Left lung (tissue), 10 donors: ENCODE data around the gene NAV1. TPM values are rescaled to one million over a fixed set of nuclear protein-coding genes. Genes with fewer than 3 reads are reported as not detected.

ENCODE experiments used
- ATAC-seq: fragments of 200-7000 bp; cut with Tn5 transposase; one replicate; pipeline ENCODE4 v1.9.1; 2020; ENCODE audit warnings: moderate library complexity
- DNase-seq, 4 donors: peaks; one replicate each; pipeline ENCODE4 v3.0.0-alpha.2; 2013 to 2020
- H3K27ac ChIP-seq, 2 donors: fragments of 200-600 bp; sonication (generic) in 1 of 2; one replicate each; pipeline versions ENCODE4 v1.5.0 to v1.8.0; 2020 to 2021
- H3K27me3 ChIP-seq, 2 donors: fragments of 200-600 bp; sonication (generic) in 1 of 2; one replicate each; pipeline versions ENCODE4 v1.5.0 to v1.8.0; 2020 to 2021
- H3K36me3 ChIP-seq, 2 donors: fragments of 200-600 bp; sonication (generic) in 1 of 2; one replicate each; pipeline versions ENCODE4 v1.5.0 to v1.8.0; 2020 to 2021
- H3K4me1 ChIP-seq, 2 donors: fragments of 200-600 bp; one replicate each; pipeline ENCODE4 v1.8.0; 2021
- H3K4me3 ChIP-seq, 2 donors: fragments of 200-600 bp; sonication (generic) in 1 of 2; one replicate each; pipeline versions ENCODE4 v1.5.0 to v1.8.0; 2020 to 2021; ENCODE audit warnings: mild to moderate bottlenecking in 1 of 2
- H3K9me3 ChIP-seq, 2 donors: fragments of 200-600 bp; sonication (generic) in 1 of 2; one replicate each; pipeline versions ENCODE4 v1.5.0 to v1.8.0; 2020 to 2021
- CTCF ChIP-seq, 2 donors: fragments of 200-600 bp; sonication (generic) in 1 of 2; IDR thresholded peaks; one replicate each; pipeline versions ENCODE4 v1.5.0 to v1.8.0; 2021; ENCODE audit warnings: antibody characterized with exemption in 2 of 2
- intact Hi-C, 2 donors: fragments of 100-400 bp; cut with DNase I; formaldehyde crosslinking; loops; one replicate each; pipeline versions ENCODE4 v1.11.2 to v1.14.2; 2022
- polyA plus RNA-seq, 6 donors: library from polyadenylated mRNA; unstranded; fragments of 120-200 nt; gene quantifications; one replicate each; pipeline ENCODE4 v1.2.1, GENCODE V29; 2013; ENCODE audit not compliant: insufficient read length in 6 of 6
- total RNA-seq, 2 donors: library from RNA; stranded (reverse); fragmentation: NEBNext Ultra II Directional; extraction: Animal tissue kit (Norgen Biotek cat#: 25700); gene quantifications; one replicate each; pipeline ENCODE4 v1.2.1, GENCODE V29; 2021
- donor health status: DM: no; HTN: yes; CAD: no.
- donor health status: DM: no; HTN: no; CAD: no.

NAV1 gene
- total and polyA plus RNA-seq, 8 donors, result 20.2 to 41.5 (median 27.9) TPM

DNA sequence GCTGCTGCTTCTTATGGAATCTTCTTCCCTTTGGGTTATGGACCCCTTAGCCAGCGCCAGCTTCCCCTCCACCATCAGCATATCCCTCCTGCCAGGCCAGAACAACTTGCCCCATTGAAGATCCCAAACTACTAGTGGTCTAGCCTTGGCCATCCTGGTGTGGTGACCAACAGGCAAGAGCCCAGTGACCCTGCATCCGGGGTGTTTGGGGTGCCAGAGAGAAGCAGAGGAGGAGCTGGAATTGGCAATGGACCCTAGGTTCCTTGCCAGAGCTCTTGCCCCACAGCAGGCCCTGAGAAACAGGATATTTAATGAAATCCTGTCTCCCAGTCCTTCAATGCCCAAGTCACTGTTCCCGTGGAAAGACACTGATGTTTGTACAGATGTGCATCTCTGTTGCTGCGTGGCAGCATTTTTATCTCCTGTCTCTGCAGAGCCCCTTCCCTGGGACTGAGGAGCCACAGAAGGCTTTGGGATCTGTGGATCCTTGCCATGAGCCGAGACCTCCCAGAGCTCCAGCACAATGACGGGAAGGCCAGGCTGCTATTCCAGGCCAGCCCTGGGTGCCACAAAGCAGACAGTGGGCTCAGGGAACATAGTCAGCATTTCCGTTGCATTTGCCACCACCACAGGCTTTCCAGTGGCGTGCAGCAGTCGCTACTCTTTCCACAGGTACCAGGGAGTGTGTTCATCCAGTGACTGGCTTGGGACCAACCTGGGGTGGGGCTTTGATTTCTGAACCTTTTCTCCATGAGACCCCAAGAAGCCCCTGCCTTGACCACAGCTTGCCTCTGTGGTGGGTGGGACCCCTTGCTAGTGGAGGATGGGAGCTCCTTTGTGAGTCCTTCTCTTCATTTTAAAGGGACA, 21.6 kb downstream of the NAV1 start:
- intact Hi-C loops, result loop anchor here in 1 of 2 donors (5.0 kb wide), 1 partner anchor 142 kb away; no protein-coding TSS in a partner anchor
- TF ChIP-seq CTCF (IDR thresholded peaks at IDR 0.05), result no peak
- DNase-seq (no peak), ATAC-seq (no peak)
- no peak overlapping the region for H3K4me3 ChIP-seq
- H3K9me3 ChIP-seq, result no peaks in the 10 kb centered on the region
- no peaks in the 10 kb centered on the region for H3K27me3 ChIP-seq
- H3K4me1 ChIP-seq, result peaks cover 0 to 49% of the 10 kb centered on the region in 2 donors
- no peak overlapping the region for H3K27ac ChIP-seq
- no peaks in the 10 kb centered on the region for H3K36me3 ChIP-seq

DNA sequence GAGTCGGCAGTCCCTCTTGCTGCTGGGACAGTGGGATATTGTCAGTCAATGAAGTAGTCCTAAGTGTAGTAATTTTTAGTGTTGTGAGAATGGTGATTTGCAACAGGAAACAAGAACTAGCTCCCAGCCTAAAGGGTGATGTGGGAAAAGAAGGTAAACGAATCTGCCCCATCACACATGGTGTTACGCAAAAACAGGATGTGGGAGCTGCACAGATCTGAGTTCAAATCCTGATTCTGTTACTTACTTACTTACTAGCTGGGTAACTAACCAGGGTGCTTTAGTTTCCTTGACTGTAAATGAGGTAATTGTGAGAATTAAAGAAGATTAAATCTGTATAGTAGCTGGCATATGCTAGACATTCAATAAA, 22.3 kb downstream of the NAV1 start:
- Histone ChIP-seq H3K36me3 (no peaks in the 10 kb centered on the region), H3K4me1 (peaks cover 0 to 46% of the 10 kb centered on the region in 2 donors), H3K4me3 (no peak overlapping the region), H3K9me3 (no peaks in the 10 kb centered on the region), H3K27me3 (no peaks in the 10 kb centered on the region), H3K27ac (no peak overlapping the region)
- ATAC-seq, result no peak
- TF ChIP-seq CTCF (IDR thresholded peaks at IDR 0.05), result no peak
- intact Hi-C loops, result loop anchor here in 1 of 2 donors (5.0 kb wide), 1 partner anchor 141 kb away; no protein-coding TSS in a partner anchor
- DNase-seq, result no peak

GRCh38 chr1:201561601-201562000, 22.7 kb downstream of the NAV1 start:
- H3K27ac ChIP-seq, result no peak overlapping the region
- ATAC-seq (no peak), DNase-seq (no peak)

DNA sequence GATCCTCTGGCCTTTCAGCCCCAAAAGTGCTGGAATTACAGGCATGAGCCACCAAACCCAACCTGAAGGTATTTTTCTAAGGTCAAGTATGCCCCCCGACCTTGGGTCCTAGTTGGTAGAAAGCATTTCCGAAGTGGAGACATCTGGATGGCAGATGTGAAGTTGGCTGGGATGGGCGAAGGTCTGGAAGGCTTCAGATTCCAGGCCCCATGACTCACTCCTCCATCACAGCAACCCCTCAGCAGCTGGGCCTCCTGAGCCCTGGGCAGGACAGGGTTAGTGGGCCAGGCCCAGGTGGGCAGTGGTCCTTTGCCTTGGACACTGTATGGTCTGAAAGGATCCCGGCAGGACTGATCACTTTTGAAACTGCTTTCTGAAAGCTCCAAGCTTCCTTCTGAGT, 23.3 kb downstream of the NAV1 start:
- Histone ChIP-seq H3K36me3 (no peaks in the 10 kb centered on the region), H3K9me3 (no peaks in the 10 kb centered on the region), H3K4me1 (peaks cover 0 to 35% of the 10 kb centered on the region in 2 donors), H3K4me3 (no peak overlapping the region), H3K27me3 (no peaks in the 10 kb centered on the region), H3K27ac (peak overlapping the region in 1 of 2 donors; percentile 28)
- intact Hi-C loops, result loop anchor here in 1 of 2 donors (5.0 kb wide), 1 partner anchor 140 kb away; no protein-coding TSS in a partner anchor
- TF ChIP-seq CTCF (IDR thresholded peaks at IDR 0.05), result no peak
- DNase-seq, result no peak
- no peak for ATAC-seq

More at GRCh38 chr1:201561601-201562000, 22.7 kb downstream of the NAV1 start:
- intact Hi-C loops, result loop anchor here in 1 of 2 donors (5.0 kb wide), 1 partner anchor 141 kb away; no protein-coding TSS in a partner anchor
- H3K4me3 ChIP-seq, result no peak overlapping the region
- no peaks in the 10 kb centered on the region for H3K36me3 ChIP-seq
- H3K4me1 ChIP-seq, result peaks cover 0 to 42% of the 10 kb centered on the region in 2 donors
- H3K9me3 ChIP-seq, result no peaks in the 10 kb centered on the region
- TF ChIP-seq CTCF (IDR thresholded peaks at IDR 0.05), result no peak
- H3K27me3 ChIP-seq, result no peaks in the 10 kb centered on the region
